Tibial nerve (tissue), 4 donors: ENCODE measurements around the gene TAS2R60.

ENCODE experiments used
- EP300 ChIP-seq, 2 donors: sonication (generic); formaldehyde crosslinking; IDR thresholded peaks; one replicate each; pipeline ENCODE4 v1.6.1; 2017; ENCODE audit warnings: antibody characterized with exemption in 2 of 2, mild to moderate bottlenecking in 1 of 2
- POLR2A ChIP-seq, 2 donors: fragments of 450-650 bp; IDR thresholded peaks; one replicate each; pipeline ENCODE4 v1.6.1; 2017; ENCODE audit warnings: antibody characterized with exemption in 2 of 2, mild to moderate bottlenecking in 2 of 2, moderate library complexity in 2 of 2
- TF ChIP-seq, protein P1 (sequence below), 5 experiments: fragments of 200-600 bp in 3 of 5; fragments of 450-650 bp in 2 of 5; sonication (generic) in 3 of 5; IDR thresholded peaks; one replicate each; pipeline ENCODE4 v1.5.1; 2016 to 2019; ENCODE audit warnings: antibody characterized with exemption in 5 of 5, mild to moderate bottlenecking in 3 of 5, moderate library complexity in 2 of 5

DNA sequence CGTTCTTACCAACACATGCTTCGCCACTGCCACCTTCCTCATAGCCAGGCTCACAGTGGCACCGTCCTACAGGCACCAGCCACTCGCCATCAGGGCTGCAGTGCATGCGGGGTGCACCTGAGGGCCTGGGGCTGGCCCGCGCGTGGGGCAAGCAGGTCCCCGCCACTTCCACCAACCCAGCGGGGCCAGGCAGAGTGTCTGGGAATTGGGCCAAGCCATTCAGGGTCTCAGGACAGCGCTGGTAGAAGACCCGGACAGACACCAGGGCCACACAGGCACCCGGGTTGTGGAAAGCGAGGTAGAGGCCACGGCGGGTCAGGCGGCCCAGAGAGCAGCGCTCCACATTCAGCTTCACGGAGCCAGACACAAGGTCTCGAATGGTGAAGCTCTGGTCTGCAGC, 43.6 kb upstream of the TAS2R60 start:
- TF ChIP-seq POLR2A (IDR thresholded peaks at IDR 0.05) (no peak), EP300 (IDR thresholded peaks at IDR 0.05) (no peak)
- TF ChIP-seq, protein P1, sequence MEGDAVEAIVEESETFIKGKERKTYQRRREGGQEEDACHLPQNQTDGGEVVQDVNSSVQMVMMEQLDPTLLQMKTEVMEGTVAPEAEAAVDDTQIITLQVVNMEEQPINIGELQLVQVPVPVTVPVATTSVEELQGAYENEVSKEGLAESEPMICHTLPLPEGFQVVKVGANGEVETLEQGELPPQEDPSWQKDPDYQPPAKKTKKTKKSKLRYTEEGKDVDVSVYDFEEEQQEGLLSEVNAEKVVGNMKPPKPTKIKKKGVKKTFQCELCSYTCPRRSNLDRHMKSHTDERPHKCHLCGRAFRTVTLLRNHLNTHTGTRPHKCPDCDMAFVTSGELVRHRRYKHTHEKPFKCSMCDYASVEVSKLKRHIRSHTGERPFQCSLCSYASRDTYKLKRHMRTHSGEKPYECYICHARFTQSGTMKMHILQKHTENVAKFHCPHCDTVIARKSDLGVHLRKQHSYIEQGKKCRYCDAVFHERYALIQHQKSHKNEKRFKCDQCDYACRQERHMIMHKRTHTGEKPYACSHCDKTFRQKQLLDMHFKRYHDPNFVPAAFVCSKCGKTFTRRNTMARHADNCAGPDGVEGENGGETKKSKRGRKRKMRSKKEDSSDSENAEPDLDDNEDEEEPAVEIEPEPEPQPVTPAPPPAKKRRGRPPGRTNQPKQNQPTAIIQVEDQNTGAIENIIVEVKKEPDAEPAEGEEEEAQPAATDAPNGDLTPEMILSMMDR (IDR thresholded peaks at IDR 0.05): no peak
